HG02678 (cell line): Measurements from ENCODE around the gene CUX1.
A peak's percentile ranks its signal among the peaks of the same experiment; 100 is the strongest.
"Not testable (repeated sequence)": the region's sequence is repeated elsewhere in the genome, so short reads cannot be mapped to it uniquely, and the experiment has no call there.

Source experiments
- ATAC-seq: cut with Tn5 transposase; IDR thresholded peaks from one replicate; pipeline ENCODE4 v1.9.1; 2021; ENCODE audit warnings: mild to moderate bottlenecking, moderate library complexity; ENCODE audit not compliant: unreplicated experiment

The CUX1 gene

GRCh38 chr7:101913851-101914250 is 96.4 kb downstream of the CUX1 start:
- no peak for ATAC-seq

DNA sequence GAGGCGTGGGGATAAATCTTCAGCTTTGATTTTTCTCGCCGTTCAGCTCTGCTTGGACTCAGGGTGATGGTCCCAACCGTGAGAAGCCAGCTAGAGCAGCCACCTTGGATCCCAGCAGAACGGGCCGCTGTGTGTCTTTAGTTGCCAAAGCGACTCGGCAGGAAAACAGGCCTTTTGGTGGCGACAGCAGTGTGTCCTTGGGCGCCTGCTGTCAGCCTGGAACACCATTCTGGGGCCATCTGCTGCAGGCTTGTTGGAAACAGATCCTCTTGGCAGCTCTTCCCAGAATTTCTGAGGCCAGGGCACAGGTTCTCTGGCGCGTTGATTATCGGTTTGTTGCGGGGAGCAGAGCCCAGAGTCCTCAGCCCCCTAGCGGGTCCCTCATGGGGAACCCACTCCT is 97.6 kb downstream of the CUX1 start:
- no peak for ATAC-seq

GRCh38 chr7:101916041-101916800 is 98.8 kb downstream of the CUX1 start:
- ATAC-seq, result no peak

DNA sequence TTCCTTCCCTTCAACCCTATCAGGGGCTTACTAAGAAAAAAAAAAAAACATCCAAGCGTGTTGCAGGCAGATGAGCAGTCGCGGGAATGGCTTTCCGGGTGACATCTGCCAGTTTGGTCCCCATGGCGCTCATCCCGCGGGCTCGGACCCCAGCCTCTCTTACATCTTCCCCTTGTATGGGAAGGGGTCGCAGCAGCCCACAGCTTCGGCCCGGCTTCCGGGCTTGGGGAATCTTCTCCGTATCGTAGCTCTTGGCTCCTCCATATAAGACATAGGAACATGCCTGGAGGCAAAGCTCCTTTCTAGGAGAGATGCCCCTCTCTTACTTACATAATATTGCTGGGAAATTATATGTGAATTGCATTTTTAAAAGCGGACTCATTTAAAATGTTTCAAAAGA is 99.5 kb downstream of the CUX1 start:
- ATAC-seq, result no peak

DNA sequence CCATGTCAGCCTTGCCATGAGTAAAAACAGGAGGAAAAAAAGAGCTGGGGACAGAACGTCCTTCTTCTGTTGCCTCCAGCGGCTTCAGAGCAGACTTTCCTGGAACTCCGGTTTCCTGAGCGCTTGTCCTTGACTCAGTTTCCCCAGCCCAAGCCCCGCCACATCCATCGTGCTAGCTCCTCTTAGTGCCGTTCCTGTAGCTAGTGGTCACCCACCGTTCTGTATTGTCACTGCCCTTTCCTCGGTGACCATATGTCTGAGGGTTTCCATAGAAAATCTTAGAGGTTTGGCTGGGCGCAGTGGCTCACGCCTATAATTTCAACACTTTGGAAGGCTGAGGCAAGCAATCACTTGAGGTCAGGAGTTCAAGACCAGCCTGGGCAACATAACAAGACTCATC is 100.1 kb downstream of the CUX1 start:
- no peak for ATAC-seq

- no peak for ATAC-seq
Measured at GRCh38 chr7:101918426-101918825, 101.0 kb downstream of the CUX1 start.

- ATAC-seq, result no peak
Measured at GRCh38 chr7:101919363-101920115, 102.1 kb downstream of the CUX1 start.

DNA sequence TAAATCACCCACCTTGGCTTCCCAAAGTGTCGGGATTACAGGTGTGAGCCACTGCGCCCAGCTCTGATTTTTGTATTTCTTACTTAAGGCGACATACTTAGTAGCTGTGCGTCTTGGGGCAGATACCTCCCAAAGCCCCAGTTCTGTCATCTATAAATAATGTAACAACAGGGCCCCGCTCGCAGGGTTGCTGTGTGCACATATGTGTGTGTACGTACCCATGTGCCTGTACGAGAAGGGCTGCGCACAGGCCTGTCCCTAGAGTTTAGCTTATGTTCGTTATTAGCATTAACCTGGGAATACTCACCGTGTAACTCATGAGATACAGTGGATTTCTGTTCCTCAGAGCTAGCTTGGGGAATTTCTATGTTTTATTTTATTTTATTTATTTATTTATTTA is 103.6 kb downstream of the CUX1 start:
- ATAC-seq, result no peak

GRCh38 chr7:101921546-101922489 is 104.4 kb downstream of the CUX1 start:
- ATAC-seq, result not testable (repeated sequence)

- no peak for ATAC-seq
Measured at GRCh38 chr7:101922631-101923601, 105.5 kb downstream of the CUX1 start.

DNA sequence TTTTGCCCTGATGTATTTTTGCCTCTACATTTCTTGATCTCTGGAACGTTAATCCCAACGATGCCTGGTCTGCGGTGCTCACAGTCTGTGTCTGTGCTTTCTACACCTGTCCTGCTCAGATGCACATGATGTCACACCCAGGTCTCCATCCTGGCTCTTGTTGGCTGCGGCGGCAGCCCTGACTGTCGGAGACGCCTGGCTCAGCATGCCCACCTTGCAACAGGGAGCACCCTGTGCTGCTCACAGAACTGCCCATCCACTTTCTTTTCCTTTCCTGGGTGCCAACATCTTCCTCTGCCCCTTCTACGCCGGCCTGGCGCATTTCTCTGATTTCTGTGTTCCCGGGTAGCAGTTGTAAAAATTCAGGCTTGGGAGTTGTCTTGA is 106.2 kb downstream of the CUX1 start:
- no peak for ATAC-seq

- ATAC-seq, result no peak
Measured at GRCh38 chr7:101924171-101924570, 106.7 kb downstream of the CUX1 start.

- no peak for ATAC-seq
Measured at GRCh38 chr7:101926265-101926664, 108.8 kb downstream of the CUX1 start.

DNA sequence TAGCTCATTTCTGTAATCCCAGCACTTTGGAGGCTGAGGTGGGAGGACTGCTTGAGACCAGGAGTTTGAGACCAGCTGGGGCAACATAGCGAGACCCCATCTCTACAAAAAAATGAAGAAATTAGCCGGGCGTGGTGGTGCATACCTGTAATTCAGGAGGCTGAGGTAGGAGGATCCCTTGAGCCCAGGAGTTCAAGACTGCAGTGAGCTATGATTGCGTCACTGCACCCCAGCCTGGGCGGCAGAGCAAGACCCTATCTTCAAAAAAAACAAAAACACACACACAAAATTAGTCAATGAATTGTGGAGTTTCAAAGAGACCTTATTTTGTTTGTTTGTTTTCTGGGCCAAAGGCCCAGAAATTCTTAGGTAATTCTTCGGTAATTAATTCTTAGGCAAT is 110.0 kb downstream of the CUX1 start:
- no peak for ATAC-seq

DNA sequence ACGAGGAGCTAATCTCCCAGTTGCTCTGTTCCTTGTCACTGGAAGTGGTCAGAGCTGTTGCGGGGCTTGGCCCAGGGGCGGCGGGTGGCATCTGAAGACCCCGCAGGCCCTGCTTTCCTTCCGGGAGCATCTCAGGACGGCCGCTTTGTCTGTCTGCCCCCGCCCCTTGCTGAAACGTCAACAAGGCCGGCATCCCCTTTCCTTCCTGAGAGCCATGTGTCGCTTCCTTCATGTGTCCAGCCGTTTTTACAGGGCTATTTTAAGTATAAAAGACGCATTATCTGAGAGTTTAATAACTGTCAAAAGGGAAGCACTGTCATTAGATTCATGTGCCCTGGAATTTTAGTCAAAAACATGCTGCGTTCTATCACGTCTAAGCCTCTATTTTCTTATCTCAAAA is 110.4 kb downstream of the CUX1 start:
- no peak for ATAC-seq

DNA sequence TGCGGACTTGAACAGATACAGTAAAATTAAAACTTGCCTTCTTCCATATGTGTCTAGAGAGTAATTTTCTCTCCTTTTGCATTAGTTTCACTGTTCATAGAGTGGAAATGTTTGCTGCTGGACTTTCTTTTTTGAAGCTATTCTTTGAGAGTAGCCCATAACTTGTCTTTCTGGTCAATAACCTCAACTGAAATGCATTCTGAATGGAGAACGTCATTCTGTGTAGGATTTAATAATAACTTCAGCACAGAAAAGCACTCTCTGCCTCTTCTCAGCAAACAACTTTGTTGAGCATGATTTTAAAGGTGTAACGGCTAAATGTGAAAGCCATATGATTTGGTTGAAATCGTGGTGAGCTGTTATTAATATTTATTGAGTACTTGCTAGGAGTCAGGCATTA is 111.8 kb downstream of the CUX1 start:
- no peak for ATAC-seq

GRCh38 chr7:101929911-101930310 is 112.5 kb downstream of the CUX1 start:
- not testable (repeated sequence) for ATAC-seq

- no peak for ATAC-seq
Measured at GRCh38 chr7:101932083-101932482, 114.7 kb downstream of the CUX1 start.

DNA sequence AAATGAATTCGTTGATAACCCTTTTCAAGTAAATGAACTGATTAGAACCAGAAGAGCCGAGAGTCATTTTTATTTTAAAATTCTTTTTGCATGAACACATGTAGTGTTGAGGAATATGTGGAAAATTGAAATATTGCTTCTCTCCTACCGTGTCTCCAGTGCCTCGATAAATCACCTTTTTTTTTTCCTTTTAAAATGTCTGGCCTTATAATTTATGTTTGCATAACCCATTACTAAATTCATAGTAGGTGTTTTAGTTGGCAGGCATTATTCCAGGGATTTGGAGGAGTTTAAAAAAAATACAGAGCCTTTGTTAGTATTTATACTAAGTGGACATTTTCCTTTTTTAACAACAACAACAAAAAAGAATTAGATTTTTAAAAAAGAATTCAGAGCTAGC is 115.6 kb downstream of the CUX1 start:
- no peak for ATAC-seq

GRCh38 chr7:101933688-101934121 is 116.3 kb downstream of the CUX1 start:
- ATAC-seq, result peak; percentile 47
